ENCODE data around the gene TSSC4.
A peak's percentile ranks its signal among the peaks of the same experiment; 100 is the strongest.

TSSC4 gene

DNA sequence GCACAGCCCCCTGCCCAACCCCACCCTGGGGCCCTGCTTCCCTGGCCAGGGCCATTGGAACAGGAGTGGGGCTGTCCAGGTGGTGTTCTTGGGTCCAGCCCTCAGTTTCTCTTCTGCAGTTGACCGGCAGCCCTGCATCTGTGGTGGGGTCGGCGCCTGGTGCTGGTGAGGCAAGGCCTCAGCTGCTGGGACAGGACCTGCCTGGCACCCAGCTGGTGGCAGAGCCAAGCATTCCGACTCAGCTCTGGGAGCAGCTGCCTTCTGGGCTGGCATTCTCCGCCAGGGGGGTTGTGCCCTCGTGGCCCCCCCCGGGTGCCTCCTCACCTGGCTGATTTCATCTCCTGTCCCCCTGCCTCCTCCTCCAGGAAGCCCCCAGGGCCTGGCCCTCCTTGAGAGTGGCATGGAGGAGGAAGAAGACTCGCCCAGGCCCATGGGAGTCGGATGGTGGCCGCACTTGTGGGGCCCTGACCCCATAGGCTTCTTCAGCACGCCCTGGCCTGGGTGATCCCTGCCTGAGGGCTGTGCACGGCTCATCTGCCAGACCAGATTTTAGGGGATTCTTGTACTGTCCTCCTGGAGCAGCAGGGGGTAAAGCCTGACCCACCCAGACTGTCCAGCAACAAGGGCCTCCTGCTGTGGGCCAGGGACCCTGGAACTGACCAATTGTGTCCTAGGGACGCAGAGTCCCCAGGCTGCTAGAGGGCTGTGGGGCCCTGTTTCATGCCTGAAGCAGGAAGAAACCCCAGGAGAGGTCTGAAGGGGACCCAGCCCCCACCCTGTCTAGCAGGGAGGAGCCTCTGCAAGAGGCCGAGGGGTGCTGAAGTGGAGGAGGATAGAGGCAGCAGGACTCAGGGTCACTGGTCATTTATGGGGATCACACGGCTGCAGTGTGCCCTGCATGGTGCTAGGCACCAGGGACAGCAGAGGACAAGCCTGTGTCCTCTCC is 11.8 kb upstream of the TSSC4 start:
- no peak overlapping the region for H3K4me3 ChIP-seq (ENCODE audit: low read depth, low read length)
- TF ChIP-seq, protein P1, sequence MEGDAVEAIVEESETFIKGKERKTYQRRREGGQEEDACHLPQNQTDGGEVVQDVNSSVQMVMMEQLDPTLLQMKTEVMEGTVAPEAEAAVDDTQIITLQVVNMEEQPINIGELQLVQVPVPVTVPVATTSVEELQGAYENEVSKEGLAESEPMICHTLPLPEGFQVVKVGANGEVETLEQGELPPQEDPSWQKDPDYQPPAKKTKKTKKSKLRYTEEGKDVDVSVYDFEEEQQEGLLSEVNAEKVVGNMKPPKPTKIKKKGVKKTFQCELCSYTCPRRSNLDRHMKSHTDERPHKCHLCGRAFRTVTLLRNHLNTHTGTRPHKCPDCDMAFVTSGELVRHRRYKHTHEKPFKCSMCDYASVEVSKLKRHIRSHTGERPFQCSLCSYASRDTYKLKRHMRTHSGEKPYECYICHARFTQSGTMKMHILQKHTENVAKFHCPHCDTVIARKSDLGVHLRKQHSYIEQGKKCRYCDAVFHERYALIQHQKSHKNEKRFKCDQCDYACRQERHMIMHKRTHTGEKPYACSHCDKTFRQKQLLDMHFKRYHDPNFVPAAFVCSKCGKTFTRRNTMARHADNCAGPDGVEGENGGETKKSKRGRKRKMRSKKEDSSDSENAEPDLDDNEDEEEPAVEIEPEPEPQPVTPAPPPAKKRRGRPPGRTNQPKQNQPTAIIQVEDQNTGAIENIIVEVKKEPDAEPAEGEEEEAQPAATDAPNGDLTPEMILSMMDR (IDR thresholded peaks at IDR 0.05; ENCODE audit: low read depth, low read length), result no peak

DNA sequence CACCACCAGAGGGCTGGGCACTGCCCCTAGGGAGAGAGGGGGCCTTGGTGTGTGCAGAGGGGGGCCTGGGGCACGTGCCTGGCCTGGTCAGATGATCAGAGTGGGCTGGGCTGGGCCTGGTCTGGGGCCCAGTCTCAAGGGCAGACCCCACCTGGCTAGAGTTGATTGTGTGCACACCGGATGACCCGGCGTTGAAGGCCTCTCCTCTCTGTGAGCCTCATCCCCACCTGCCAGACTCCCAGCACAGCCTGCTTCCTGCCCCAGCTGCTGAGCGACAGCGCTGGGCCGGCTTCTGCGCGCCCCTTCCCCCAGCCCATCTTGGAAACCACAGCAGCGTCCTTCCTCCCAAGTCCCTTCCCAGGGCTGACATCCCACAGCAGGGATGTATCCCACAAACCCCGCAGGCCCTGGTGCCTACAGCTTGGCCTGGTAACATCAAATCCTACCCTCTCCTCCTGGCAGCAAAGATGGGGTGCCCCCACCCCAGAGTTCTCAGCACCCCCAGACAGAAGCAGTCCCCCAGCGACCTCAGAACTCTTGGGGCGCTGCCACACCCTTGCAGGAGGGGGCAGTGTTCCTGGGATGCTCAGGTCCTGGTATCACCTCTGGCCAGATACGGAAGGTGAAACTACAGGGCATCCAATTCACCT is 11.0 kb upstream of the TSSC4 start:
- TF ChIP-seq, protein P1 (IDR thresholded peaks at IDR 0.05; ENCODE audit: low read depth, low read length), result 0 out of 2 replicates have a peak, but pooled peaks have one; percentile 15
- H3K4me3 ChIP-seq (ENCODE audit: low read depth, low read length), result no peak overlapping the region

DNA sequence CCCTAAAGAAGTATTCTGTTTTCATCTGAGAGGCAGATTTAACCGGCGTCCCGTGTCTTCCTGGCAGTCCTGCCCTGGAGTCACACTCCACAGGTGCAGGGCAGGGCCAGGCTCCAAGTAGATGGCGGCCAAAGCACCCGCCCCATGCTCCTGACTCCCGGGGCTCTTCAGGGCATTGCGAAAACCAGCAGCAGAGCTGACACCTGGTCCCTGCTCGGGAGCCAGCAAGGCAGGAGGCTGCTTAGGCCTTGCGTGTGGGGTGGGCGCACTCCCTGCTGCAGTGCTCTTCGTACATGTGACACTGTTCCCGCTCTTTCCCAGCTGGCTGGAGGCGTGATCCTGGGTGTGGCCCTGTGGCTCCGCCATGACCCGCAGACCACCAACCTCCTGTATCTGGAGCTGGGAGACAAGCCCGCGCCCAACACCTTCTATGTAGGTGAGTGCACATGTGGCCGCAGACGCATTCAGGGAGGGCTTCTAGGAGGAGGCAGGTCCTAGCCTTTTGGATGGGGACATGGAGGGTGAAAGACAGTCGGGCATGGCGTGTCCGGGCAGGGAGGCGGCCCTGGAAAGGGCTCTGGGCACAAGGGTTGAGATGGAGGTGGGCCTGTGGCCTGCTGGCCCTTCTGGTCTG is 10.3 kb upstream of the TSSC4 start:
- TF ChIP-seq, protein P1 (IDR thresholded peaks at IDR 0.05; ENCODE audit: low read depth, low read length), result no peak
- no peak overlapping the region for H3K4me3 ChIP-seq (ENCODE audit: low read depth, low read length)

DNA sequence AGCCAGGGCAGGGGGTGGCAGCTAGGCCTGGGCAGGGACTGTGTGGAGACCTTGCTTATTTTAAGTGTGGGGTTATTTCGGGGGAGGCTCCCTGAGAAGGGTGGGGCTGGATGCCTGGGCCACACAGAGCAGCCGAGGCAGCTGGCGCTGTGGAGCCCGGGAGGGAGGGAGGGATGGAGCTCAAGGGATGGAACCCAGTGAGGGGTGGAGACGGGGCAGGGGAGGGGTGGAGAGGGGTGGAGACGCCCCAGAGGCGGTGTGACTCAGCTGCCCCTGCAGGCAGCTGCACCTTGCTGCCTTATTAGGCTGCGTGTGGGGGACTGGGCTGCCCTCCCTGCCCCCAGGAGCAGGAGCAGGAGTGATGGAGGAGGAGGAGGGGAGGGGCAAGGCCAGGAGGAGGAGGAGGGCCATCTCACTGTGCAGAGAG is 9.8 kb upstream of the TSSC4 start:
- H3K4me3 ChIP-seq (ENCODE audit: low read depth, low read length), result no peak overlapping the region
- TF ChIP-seq, protein P1 (IDR thresholded peaks at IDR 0.05; ENCODE audit: low read depth, low read length), result no peak

DNA sequence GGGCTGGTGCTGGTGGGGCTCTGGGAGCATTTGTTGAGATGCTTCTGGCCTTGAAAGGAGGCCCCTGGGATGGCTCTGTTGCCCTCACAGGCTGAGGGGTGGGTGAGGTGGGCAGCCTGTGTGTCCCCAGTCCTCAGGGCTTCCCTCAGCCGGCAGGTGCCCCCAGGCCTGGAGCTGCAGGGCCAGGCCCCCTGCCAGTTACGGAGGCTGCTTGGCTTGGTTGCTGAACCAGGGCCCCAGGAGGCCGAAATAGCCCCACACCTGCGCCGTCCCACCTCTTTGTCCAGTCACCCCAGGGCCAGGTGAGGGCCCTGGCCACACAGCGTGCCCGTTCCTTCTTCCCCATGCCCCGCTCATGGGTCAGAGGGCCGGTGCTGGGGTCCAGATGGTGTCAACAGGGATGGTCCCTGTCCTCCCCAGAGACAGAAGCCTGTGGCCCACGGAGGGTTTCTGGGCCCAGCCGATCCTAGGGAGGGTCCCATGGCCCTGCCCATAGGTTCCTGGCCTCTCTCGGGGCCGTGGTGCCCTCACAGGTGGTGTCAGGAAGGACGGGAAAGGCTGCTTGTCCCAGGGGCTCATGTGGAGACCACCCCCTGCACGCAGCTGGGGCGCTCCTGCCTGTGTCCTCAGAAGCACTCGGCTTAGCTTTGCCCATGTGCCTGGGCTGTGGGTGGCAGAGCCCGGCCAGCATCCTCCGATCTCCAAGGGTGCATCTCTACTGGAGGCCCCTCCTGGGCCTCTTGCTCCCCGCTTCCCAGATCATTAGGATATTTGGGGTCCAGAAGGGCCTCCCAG is 9.2 kb upstream of the TSSC4 start:
- TF ChIP-seq, protein P1 (IDR thresholded peaks at IDR 0.05; ENCODE audit: low read depth, low read length), result no peak
- no peak overlapping the region for H3K4me3 ChIP-seq (ENCODE audit: low read depth, low read length)

DNA sequence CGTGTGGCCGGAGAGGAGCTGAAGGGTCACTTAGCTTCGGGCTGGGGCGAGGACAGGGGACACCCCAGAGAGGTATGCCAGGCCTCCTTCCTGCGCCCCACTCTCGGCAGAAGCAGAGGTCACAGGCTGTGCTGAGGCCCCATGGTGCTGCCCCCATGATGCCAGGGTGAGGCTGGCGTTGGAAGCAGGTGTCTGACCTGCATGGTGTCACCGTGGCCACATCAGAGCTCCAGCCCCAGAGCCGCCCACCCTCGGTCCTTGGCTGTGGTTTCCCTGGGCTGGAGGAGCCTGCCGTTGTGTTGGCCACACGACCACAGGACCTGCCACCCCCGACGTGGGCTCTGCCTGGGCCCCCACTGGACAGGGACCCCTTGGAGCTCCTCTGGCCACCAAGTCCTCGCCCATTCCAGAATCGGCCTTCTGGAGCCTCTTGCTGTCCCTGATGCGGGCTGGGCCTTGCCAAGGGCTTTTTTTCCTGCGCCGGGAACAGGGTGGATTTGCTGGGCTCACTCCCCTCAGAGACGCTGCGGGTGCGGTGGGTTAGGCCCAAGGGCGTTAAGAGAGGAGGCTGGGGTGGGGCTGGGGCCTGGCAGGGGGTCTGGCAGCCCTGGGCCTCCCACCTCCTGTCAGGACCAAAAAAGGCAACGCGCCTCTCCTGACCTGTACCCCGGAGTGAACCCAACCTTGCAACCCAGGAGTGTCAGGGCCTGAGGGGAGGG is 8.2 kb upstream of the TSSC4 start:
- TF ChIP-seq, protein P1 (IDR thresholded peaks at IDR 0.05; ENCODE audit: low read depth, low read length), result no peak
- H3K4me3 ChIP-seq (ENCODE audit: low read depth, low read length), result no peak overlapping the region

Measured in WI38 (cell line).